ENCODE data around the gene SPOCK1. TPM values are rescaled to one million over a fixed set of nuclear protein-coding genes. Genes with fewer than 3 reads are reported as not detected.

Gene SPOCK1
- total and polyA plus RNA-seq, 2 of the 13 experiments (the other 11 are each of a cell fraction or from before 2014, with no cell fraction given): 0.18 to 0.29 TPM

GRCh38 chr5:137300411-137301240 lies 198.5 kb downstream of the SPOCK1 start (continued):
- TF ChIP-seq ZUFSP (CRISPR knock-in tag; IDR thresholded peaks at IDR 0.05; ENCODE audit: borderline replicate concordance) (no peak), SNAPC4 (CRISPR knock-in tag; IDR thresholded peaks at IDR 0.05) (no peak), ZNF556 (CRISPR knock-in tag; IDR thresholded peaks at IDR 0.05; ENCODE audit: borderline replicate concordance) (no peak), ZNF513 (CRISPR knock-in tag; conservative IDR thresholded peaks at IDR 0.05) (no peak), ZNF101 (CRISPR knock-in tag; IDR thresholded peaks at IDR 0.05; ENCODE audit: borderline replicate concordance, low read depth) (no peak), ZNF407 (CRISPR knock-in tag; IDR thresholded peaks at IDR 0.05; ENCODE audit: not compliant biosample characterization) (no peak)
